Psoas muscle (tissue), 8 donors: ENCODE measurements around the gene SELENOO. TPM values are rescaled to one million over a fixed set of nuclear protein-coding genes. Genes with fewer than 3 reads are reported as not detected.

Experiments
- ATAC-seq, 4 donors: fragments of 200-7000 bp; cut with Tn5 transposase; one replicate each; pipeline ENCODE4 v1.9.1; 2020; ENCODE audit warnings: moderate library complexity in 3 of 4, mild to moderate bottlenecking in 2 of 4
- DNase-seq, 2 donors: peaks; one replicate each; pipeline ENCODE4 v3.0.0-alpha.2; 2020
- H3K27ac ChIP-seq: fragments of 200-600 bp; one replicate; pipeline ENCODE4 v1.8.0; 2022
- H3K27me3 ChIP-seq, 3 donors: fragments of 200-600 bp in 1 of 3; one replicate each; pipeline versions ENCODE4 v1.6.1 to v1.8.0; 2013 to 2022; ENCODE audit warnings: low read length in 2 of 3, mild to moderate bottlenecking in 2 of 3, moderate library complexity in 1 of 3; ENCODE audit not compliant: insufficient read depth in 3 of 3
- H3K36me3 ChIP-seq, 2 donors: fragments of 200-600 bp in 1 of 2; one replicate each; pipeline versions ENCODE4 v1.6.1 to v1.8.0; 2013 to 2022; ENCODE audit warnings: low read depth in 1 of 2, mild to moderate bottlenecking in 1 of 2, moderate library complexity in 1 of 2; ENCODE audit not compliant: insufficient read depth in 1 of 2
- H3K4me1 ChIP-seq: fragments of 200-600 bp; one replicate; pipeline ENCODE4 v1.8.0; 2022
- H3K4me3 ChIP-seq: fragments of 200-600 bp; one replicate; pipeline ENCODE4 v1.8.0; 2022; ENCODE audit warnings: mild to moderate bottlenecking
- H3K9me3 ChIP-seq: fragments of 200-600 bp; one replicate; pipeline ENCODE4 v1.8.0; 2022
- WGBS, 3 donors: extraction: QIAGEN DNeasy Blood & Tissue Kit; methylation state at CpG; one replicate each; pipeline versions ENCODE4 v1.1.6 to v1.1.7; 2013; 5-methylcytosine and 5-hydroxymethylcytosine counted together
- intact Hi-C, 2 donors: fragments of 100-400 bp; cut with DNase I; formaldehyde crosslinking; loops; one replicate each; pipeline versions ENCODE4 v1.11.0 to v1.14.2; 2022
- polyA plus RNA-seq, 3 donors: library from polyadenylated mRNA; stranded (reverse); fragments of 200-250 nt; gene quantifications; one replicate each; pipeline ENCODE4 v1.2.3, GENCODE V29; 2013
- total RNA-seq, 4 donors: library from RNA; stranded (reverse); fragmentation: NEBNext Ultra II Directional in 2 of 4; extraction: Animal tissue kit (Norgen Biotek cat#: 25700) in 2 of 4; gene quantifications; one replicate each; pipeline versions ENCODE4 v1.2.1 to v1.2.4, GENCODE V29; 2021 to 2023
- TF ChIP-seq, protein P1 (sequence below): fragments of 200-600 bp; IDR thresholded peaks from one replicate; pipeline ENCODE4 v1.8.0; 2022; ENCODE audit warnings: antibody characterized with exemption
- donor health status: healthy with polysubstance abuse.
- donor health status: DM: no; HTN: no; CAD: no; lungs with moderate emphysema.
- donor health status: Bipolar disorder and iron deficiency.
- donor health status: healthy.
- donor health status: DM: yes; HTN: yes; CAD: no.
- donor health status: DM: no; HTN: no; CAD: no.
- donor health status: DM: no; HTN: no; CAD: no.
- donor health status: DM: yes; HTN: yes; CAD: no.

SELENOO gene
- total and polyA plus RNA-seq, 7 donors = 10.0 to 26.6 (median 20.0) TPM

DNA sequence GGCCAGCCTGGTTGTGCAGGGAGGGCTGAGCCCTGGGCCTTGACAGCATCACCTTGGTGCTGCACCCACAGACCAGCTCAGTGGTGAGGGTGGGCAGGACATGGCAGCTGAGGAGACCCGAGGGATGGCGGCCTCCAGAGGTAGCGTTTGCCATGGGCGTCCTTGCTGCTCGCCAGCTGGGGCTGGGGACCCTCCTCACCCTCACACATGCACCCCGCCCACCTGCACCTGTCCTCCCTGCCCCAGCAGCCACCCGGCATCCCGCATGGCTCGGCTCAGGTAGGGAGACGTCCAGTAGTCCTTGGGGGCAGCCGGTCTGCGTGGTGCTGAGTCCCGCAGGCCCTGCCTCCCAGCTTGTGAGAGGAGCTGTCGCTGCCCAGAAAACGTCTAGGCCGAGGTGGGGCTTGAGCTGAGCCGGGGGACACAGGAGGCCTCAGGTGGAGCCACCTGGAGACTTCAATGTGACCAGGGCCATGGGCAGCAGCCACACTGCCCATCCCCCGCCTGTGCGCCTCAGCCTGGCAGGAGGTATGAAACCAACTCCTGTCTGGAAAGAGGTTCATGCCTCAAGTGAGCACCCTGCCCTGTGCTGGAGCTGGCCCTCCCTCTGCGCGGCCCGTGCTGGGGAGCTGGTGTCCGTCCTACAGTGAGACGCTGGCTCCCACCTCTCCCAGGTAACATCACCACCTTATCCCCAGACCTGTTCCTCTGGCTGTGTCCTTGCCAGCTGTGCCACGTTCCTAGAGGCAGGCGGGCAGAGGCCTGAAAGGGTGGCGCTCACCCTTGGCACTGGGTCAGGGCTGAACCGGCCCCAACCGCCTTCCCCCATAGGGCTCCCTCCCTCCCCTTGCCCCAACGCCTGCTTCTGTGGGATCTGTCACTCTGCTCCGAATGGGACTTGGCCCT, 18.4 kb upstream of the SELENOO start:
- TF ChIP-seq, protein P1, sequence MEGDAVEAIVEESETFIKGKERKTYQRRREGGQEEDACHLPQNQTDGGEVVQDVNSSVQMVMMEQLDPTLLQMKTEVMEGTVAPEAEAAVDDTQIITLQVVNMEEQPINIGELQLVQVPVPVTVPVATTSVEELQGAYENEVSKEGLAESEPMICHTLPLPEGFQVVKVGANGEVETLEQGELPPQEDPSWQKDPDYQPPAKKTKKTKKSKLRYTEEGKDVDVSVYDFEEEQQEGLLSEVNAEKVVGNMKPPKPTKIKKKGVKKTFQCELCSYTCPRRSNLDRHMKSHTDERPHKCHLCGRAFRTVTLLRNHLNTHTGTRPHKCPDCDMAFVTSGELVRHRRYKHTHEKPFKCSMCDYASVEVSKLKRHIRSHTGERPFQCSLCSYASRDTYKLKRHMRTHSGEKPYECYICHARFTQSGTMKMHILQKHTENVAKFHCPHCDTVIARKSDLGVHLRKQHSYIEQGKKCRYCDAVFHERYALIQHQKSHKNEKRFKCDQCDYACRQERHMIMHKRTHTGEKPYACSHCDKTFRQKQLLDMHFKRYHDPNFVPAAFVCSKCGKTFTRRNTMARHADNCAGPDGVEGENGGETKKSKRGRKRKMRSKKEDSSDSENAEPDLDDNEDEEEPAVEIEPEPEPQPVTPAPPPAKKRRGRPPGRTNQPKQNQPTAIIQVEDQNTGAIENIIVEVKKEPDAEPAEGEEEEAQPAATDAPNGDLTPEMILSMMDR = no peak
- H3K27ac ChIP-seq = no peak overlapping the region
- peak in 1 of 2 donors; percentile 48 for DNase-seq
- intact Hi-C loops = loop anchor here in 1 of 2 donors (10.0 kb wide), 1 partner anchor 258 kb away; no protein-coding TSS in a partner anchor
- no peaks in the 10 kb centered on the region for H3K36me3 ChIP-seq
- H3K9me3 ChIP-seq = no peaks in the 10 kb centered on the region
- peaks cover 13% of the 10 kb centered on the region for H3K4me1 ChIP-seq
- ATAC-seq = no peak
- peaks cover 0 to 27% (median 0%) of the 10 kb centered on the region in 3 donors for H3K27me3 ChIP-seq
- H3K4me3 ChIP-seq = no peak overlapping the region
- 77 to 80% (median 78%) methylated on average over 28 to 31 of the region's 31 CpGs for WGBS, 3 donors

DNA sequence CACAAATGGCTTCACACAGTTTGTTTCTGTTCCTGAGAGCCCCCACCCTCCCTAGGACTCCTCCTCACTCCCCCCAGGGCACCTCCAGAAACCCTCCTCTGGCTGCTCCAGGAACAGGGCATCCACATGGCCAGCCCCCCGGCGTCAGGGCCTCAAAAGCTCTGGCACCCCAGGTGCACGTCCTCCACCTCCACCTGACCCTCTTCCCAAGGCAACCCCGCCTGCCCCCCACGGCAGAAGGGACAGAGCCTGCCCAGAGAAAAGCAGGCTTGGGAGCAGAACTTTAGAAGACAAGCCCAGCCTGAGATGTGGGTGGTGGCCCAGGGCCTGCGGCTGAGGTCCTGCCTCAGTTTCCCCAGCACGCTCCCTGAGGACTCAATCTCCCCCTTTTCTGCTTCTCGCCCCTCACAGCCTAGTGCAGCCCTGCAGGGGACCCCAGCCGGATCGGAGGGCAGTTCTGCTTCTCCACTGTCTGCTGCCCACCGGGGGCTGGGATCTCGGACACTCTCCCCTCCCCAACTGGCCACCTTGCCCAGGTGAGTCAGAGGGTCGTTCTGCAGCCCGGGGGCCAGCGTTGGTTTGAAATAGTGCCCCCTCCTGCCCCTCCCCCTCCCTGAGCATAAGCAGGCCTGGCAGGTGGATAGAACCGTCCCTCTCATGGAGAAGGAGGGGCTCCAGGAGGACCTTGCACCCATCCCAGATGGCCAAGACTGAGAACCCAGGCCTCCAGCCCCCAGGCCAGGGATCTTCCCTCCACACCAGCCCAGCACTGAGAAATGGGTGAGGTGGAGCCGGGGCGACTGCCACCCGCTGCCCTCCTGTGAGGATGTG, 17.5 kb upstream of the SELENOO start:
- peaks cover 13% of the 10 kb centered on the region for H3K4me1 ChIP-seq
- peaks cover 0 to 18% (median 0%) of the 10 kb centered on the region in 3 donors for H3K27me3 ChIP-seq
- intact Hi-C loops = loop anchor here in 1 of 2 donors (10.0 kb wide), 1 partner anchor 259 kb away; no protein-coding TSS in a partner anchor
- WGBS, 3 donors = 74 to 83% (median 82%) methylated on average over 19 of the region's 19 CpGs
- H3K27ac ChIP-seq = no peak overlapping the region
- TF ChIP-seq, protein P1 = no peak
- ATAC-seq (no peak), DNase-seq (peak in 1 of 2 donors; percentile 51)
- H3K9me3 ChIP-seq = no peaks in the 10 kb centered on the region
- no peaks in the 10 kb centered on the region for H3K36me3 ChIP-seq
- no peak overlapping the region for H3K4me3 ChIP-seq

DNA sequence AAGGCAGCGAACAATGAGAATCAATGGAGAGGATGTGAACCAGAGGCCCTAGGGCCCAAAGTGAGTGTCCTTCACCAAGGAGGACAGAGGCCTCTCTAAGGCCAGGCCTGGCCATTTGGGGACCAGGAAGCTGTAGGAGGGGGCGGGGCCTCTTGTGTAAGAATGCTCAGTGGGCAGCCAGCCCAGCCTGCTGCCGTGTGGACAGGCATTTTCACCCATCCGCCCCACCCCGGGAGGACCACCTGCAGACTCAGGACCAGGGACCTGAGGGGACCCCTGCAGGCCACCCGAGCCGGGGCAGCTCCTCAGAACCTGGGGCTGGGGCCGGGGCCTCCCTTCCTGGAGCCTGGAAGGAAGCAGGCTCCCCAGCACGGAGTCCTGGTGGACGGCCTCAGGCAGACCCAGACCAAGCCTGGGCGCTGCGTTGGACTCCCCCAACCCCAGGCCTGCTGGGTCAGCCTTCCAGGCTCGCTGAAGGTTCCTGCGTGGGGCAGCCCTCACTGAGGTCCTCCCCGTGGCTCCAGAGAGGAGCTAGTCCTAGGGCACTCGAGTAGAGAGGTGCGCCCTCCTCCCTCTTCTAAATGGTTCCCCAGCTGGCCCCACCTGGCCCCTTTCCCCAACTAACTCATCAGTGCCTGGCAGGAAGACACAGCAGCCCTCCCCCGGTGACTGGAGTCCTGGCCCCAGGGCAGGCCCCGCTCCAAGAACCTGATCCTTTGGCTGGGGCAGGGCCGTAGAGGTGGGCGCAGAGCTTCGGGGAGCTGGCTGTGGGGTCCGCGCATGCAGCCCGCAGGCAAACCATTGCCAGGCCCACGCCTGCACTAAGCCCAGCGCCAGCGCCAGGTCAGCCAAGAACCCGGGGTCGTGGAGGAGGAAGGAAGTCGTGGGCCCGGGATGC, 16.6 kb upstream of the SELENOO start:
- Histone ChIP-seq H3K36me3 (no peaks in the 10 kb centered on the region), H3K27ac (no peak overlapping the region), H3K4me1 (peaks cover 16% of the 10 kb centered on the region), H3K4me3 (peak overlapping the region; percentile 79), H3K27me3 (peaks cover 0 to 9% (median 0%) of the 10 kb centered on the region in 3 donors), H3K9me3 (no peaks in the 10 kb centered on the region)
- DNase-seq (peak; percentile 74 to 80), ATAC-seq (peak in 1 of 4 donors; percentile 14)
- TF ChIP-seq, protein P1 = no peak
- intact Hi-C loops = loop anchor here in 1 of 2 donors (10.0 kb wide), 1 partner anchor 259 kb away; no protein-coding TSS in a partner anchor
- 53 to 64% (median 55%) methylated on average over 32 of the region's 32 CpGs for WGBS, 3 donors

DNA sequence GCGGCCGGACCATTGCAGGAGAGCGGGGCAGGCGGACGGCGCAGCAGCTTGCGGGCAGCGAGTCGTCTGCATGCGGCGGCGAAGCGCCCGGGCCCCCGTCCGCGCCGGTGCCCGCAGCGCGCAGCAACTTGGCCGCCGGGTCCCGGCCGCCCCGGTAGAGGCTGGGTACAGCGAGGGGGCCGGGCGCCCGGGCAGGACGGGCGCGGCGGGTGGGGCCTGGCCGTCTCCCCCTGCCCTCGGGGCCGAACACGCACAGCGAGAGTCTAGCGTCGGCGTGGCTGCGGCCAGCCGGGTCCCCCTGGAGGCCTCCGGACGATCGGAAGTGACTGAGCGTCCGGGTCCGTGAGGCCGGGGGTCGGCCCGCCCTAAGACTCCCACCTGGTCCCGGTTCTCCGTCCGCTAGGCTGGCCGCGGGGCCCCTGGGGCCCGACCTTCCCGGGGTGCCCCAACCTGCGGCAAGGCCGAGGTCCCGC, 15.9 kb upstream of the SELENOO start:
- WGBS, 3 donors = 26 to 31% (median 29%) methylated on average over 21 to 63 of the region's 63 CpGs
- H3K36me3 ChIP-seq = no peaks in the 10 kb centered on the region
- TF ChIP-seq, protein P1 = no peak

More for the DNA sequence above, 15.9 kb upstream of the SELENOO start:
- no peaks in the 10 kb centered on the region for H3K9me3 ChIP-seq
- ATAC-seq = peak in 2 of 4 donors; percentile 4 to 23
- H3K27ac ChIP-seq = peak overlapping the region; percentile 60
- H3K4me3 ChIP-seq = peak overlapping the region; percentile 79
- intact Hi-C loops = loop anchor here in 1 of 2 donors (10.0 kb wide), 1 partner anchor 260 kb away; no protein-coding TSS in a partner anchor
- peaks cover 0 to 2% (median 0%) of the 10 kb centered on the region in 3 donors for H3K27me3 ChIP-seq
- DNase-seq = peak in 1 of 2 donors; percentile 71
- peaks cover 23% of the 10 kb centered on the region for H3K4me1 ChIP-seq
